ENCODE results near the gene MMP19.
A peak's percentile ranks its signal among the peaks of the same experiment; 100 is the strongest.

MMP19 gene

GRCh38 chr12:55809274-55809673, 33.5 kb downstream of the MMP19 start:
- no peak for DNase-seq

- no peak for DNase-seq
Measured at GRCh38 chr12:55806982-55807381, 35.8 kb downstream of the MMP19 start.

- no peak for DNase-seq
Measured at GRCh38 chr12:55797550-55797949, 45.2 kb downstream of the MMP19 start.

- peak; percentile 80 for DNase-seq
Measured at GRCh38 chr12:55797068-55797467, 45.7 kb downstream of the MMP19 start.

GRCh38 chr12:55795950-55796349, 46.8 kb downstream of the MMP19 start:
- DNase-seq: no peak

- DNase-seq: no peak
Measured at GRCh38 chr12:55789893-55790292, 52.8 kb downstream of the MMP19 start.

GRCh38 chr12:55789171-55789570, 53.6 kb downstream of the MMP19 start:
- DNase-seq: no peak

- DNase-seq: no peak
Measured at GRCh38 chr12:55788546-55788945, 54.2 kb downstream of the MMP19 start.
